Activated naive CD4-positive, alpha-beta T cell treated with anti-CD3 and anti-CD28 coated beads for 36 hours (primary cell): ENCODE measurements around the gene RABGAP1L. TPM values are rescaled to one million over a fixed set of nuclear protein-coding genes. Genes with fewer than 3 reads are reported as not detected.
"Not testable (repeated sequence)": the region's sequence is repeated elsewhere in the genome, so short reads cannot be mapped to it uniquely, and the experiment has no call there.

Experiments used
- CTCF ChIA-PET: fragments of 350-600 bp; sonication (Branson Sonifier 250); formaldehyde crosslinking; loops from one replicate; lab custom pipeline; 2021; ENCODE audit warnings: antibody characterized with exemption; lab: Charles Lee
- DNase-seq: peaks from one replicate; pipeline ENCODE4 v3.0.0-alpha.2; 2020
- H3K27ac Mint-ChIP-seq: one replicate; pipeline ENCODE4 v1.8.0; 2021; ENCODE audit warnings: mild to moderate bottlenecking, mixed read lengths
- H3K27me3 Mint-ChIP-seq: one replicate; pipeline ENCODE4 v1.8.0; 2021; ENCODE audit warnings: low read depth, mixed read lengths
- H3K36me3 Mint-ChIP-seq: one replicate; pipeline ENCODE4 v1.8.0; 2021; ENCODE audit warnings: low read depth, mixed read lengths
- H3K4me1 Mint-ChIP-seq: one replicate; pipeline ENCODE4 v1.8.0; 2021; ENCODE audit warnings: low read depth, mixed read lengths
- H3K4me3 Mint-ChIP-seq: one replicate; pipeline ENCODE4 v1.8.0; 2021; ENCODE audit warnings: mild to moderate bottlenecking, moderate library complexity, mixed read lengths
- H3K9me3 Mint-ChIP-seq: one replicate; pipeline ENCODE4 v1.8.0; 2021; ENCODE audit warnings: mixed read lengths
- intact Hi-C: fragments of 100-400 bp; cut with micrococcal nuclease; formaldehyde crosslinking; loops from one replicate; pipeline ENCODE4 v1.15.1; 2023
- total RNA-seq, 2 experiments: library from RNA; stranded (reverse); gene quantifications; one replicate each; pipeline ENCODE4 v1.2.3, GENCODE V29; 2021

Gene RABGAP1L
- total RNA-seq, 2 experiments from 2014 or later: 16.6 TPM

GRCh38 chr1:174678657-174679056 lies 519.3 kb downstream of the RABGAP1L start:
- DNase-seq: no peak
- CTCF ChIA-PET: interaction anchor here (0.8 kb wide), 1 partner anchor 883 kb away, joined by 5 read pairs; no protein-coding TSS in a partner anchor
- Mint-ChIP-seq H3K4me3 (no peak overlapping the region), H3K27ac (no peak overlapping the region), H3K27me3 (no peaks in the 10 kb centered on the region), H3K9me3 (no peaks in the 10 kb centered on the region), H3K4me1 (no peaks in the 10 kb centered on the region), H3K36me3 (no peaks in the 10 kb centered on the region)
- intact Hi-C loops: no loop called here

- H3K27ac Mint-ChIP-seq: no peak overlapping the region
- no peak overlapping the region for H3K4me3 Mint-ChIP-seq
- peaks cover 3% of the 10 kb centered on the region for H3K4me1 Mint-ChIP-seq
- peaks cover 5% of the 10 kb centered on the region for H3K36me3 Mint-ChIP-seq
- DNase-seq: no peak
- intact Hi-C loops: no loop called here
- CTCF ChIA-PET: no interaction called here
- no peaks in the 10 kb centered on the region for H3K27me3 Mint-ChIP-seq
- no peaks in the 10 kb centered on the region for H3K9me3 Mint-ChIP-seq
Measured at GRCh38 chr1:174680101-174680500, 520.8 kb downstream of the RABGAP1L start.

GRCh38 chr1:174682419-174683008 lies 523.2 kb downstream of the RABGAP1L start:
- Mint-ChIP-seq H3K4me3 (no peak overlapping the region), H3K27me3 (no peaks in the 10 kb centered on the region), H3K9me3 (no peaks in the 10 kb centered on the region), H3K27ac (no peak overlapping the region), H3K4me1 (peaks cover 10% of the 10 kb centered on the region), H3K36me3 (peaks cover 8% of the 10 kb centered on the region)
- no peak for DNase-seq
- intact Hi-C loops: no loop called here
- CTCF ChIA-PET: interaction anchor here (0.6 kb wide), 1 partner anchor 61 kb away, joined by 3 read pairs; no protein-coding TSS in a partner anchor

DNA sequence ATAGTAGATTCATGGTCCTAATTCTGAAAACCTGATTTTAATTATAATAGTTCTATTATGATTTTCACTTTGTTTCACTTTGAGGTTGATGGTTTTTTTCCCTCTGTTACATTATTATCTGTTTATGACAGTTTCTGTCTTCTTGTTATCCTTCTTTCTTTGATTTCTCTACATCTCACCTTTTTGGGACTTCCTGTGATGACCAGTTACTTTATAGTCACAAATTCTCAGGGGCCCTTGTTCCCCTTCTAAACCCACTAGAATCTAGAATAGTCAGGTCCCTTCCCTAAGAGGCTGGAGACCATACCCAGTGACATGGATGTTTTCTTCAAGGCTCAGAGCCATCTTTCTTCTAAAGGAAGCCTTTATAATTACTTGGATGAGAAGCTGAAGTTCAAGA lies 526.9 kb downstream of the RABGAP1L start:
- Mint-ChIP-seq H3K4me3 (no peak overlapping the region), H3K27me3 (no peaks in the 10 kb centered on the region), H3K36me3 (peaks cover 10% of the 10 kb centered on the region), H3K9me3 (no peaks in the 10 kb centered on the region), H3K27ac (no peak overlapping the region), H3K4me1 (peaks cover 10% of the 10 kb centered on the region)
- no peak for DNase-seq
- CTCF ChIA-PET: interaction anchor here (0.7 kb wide), 1 partner anchor 495 kb away, joined by 3 read pairs; no protein-coding TSS in a partner anchor
- intact Hi-C loops: no loop called here

DNA sequence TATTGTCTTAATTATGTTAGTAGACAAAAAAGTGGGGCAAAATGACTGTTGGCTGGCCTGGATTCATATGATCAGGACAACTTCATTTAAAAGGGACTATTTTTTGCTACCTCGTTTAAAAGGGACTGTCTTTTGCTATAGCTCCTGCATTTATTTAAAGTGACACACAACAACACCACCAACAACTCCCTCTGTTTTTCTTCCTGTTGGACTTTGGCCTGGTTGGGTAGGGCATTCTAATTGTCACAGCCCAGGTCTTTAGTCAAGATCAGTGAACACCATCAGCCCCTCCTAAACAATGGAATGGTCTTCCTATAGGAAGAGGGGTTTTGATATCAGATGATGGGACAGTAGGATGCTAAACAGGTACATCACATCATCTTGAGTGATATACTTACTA lies 530.2 kb downstream of the RABGAP1L start:
- no peak overlapping the region for H3K4me3 Mint-ChIP-seq
- H3K27me3 Mint-ChIP-seq: no peaks in the 10 kb centered on the region
- intact Hi-C loops: no loop called here
- no peaks in the 10 kb centered on the region for H3K9me3 Mint-ChIP-seq
- CTCF ChIA-PET: no interaction called here
- H3K4me1 Mint-ChIP-seq: peaks cover 7% of the 10 kb centered on the region
- H3K36me3 Mint-ChIP-seq: peaks cover 5% of the 10 kb centered on the region
- no peak overlapping the region for H3K27ac Mint-ChIP-seq
- DNase-seq: no peak

GRCh38 chr1:174690266-174690665 lies 530.9 kb downstream of the RABGAP1L start:
- no peak for DNase-seq
- H3K4me3 Mint-ChIP-seq: no peak overlapping the region
- H3K36me3 Mint-ChIP-seq: peaks cover 5% of the 10 kb centered on the region
- CTCF ChIA-PET: interaction anchor here (0.6 kb wide), 1 partner anchor 51 kb away, joined by 3 read pairs; no protein-coding TSS in a partner anchor
- intact Hi-C loops: no loop called here
- no peak overlapping the region for H3K27ac Mint-ChIP-seq
- H3K27me3 Mint-ChIP-seq: no peaks in the 10 kb centered on the region
- H3K9me3 Mint-ChIP-seq: no peaks in the 10 kb centered on the region
- peaks cover 7% of the 10 kb centered on the region for H3K4me1 Mint-ChIP-seq

DNA sequence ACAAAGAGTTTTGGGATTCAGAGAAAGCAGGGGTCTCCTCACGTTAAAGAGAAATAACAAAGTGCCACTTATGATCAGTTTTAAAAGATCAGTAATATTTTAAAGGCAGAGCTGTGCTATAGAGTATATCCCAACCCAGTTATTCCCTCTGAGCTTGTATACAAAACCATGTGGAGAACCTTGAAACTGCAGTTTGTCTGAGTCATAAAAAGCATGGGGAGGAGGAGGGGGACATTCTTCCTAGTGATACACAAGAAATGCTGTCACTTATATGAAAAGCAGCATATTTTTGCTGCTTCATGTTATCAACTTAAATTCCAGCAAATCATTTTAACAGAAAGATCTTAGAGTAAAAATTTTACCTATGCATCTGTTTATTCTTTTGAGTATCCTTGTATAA lies 533.0 kb downstream of the RABGAP1L start:
- Mint-ChIP-seq H3K9me3 (no peaks in the 10 kb centered on the region), H3K27ac (no peak overlapping the region), H3K27me3 (no peaks in the 10 kb centered on the region), H3K4me3 (no peak overlapping the region), H3K4me1 (no peaks in the 10 kb centered on the region), H3K36me3 (peaks cover 2% of the 10 kb centered on the region)
- no peak for DNase-seq
- intact Hi-C loops: no loop called here
- CTCF ChIA-PET: no interaction called here

DNA sequence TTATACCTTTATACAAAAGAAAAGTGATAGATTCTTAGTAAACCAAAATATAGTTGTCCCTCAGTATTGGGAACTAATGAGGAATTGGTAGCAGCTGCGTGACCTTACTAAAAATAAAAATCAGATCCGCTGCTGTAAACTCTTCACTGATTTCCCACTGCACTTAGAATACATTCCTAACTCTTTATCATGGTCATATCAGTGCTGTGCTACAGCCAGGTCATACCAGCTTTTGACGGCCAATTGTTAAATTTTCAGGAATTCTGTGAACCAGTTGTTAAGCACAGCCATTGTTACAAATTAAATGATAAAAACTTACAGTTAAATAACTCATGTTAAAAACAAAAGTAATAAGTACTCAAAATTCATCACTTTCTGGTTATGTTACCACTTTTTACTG lies 533.8 kb downstream of the RABGAP1L start:
- Mint-ChIP-seq H3K27ac (no peak overlapping the region), H3K9me3 (no peaks in the 10 kb centered on the region), H3K27me3 (no peaks in the 10 kb centered on the region), H3K4me3 (no peak overlapping the region), H3K4me1 (no peaks in the 10 kb centered on the region), H3K36me3 (peaks cover 2% of the 10 kb centered on the region)
- no peak for DNase-seq
- CTCF ChIA-PET: no interaction called here
- intact Hi-C loops: no loop called here

DNA sequence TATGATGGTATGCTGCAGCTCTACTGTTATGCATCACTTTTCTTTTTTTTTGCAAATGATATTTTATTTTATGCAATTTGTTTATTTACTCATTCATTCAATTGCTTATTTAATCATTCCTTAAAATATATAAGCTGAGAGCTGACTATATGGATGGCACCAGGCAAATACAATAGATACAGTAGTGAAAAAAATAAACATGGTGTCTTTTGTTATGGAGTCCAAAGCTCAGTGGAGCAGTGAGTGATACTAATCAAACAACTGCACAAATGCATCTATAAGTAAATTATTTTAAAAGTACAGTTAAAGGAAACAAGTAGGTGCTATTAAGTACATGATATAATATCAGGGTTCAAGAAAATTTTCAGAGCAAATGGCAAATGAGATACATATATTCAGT lies 534.2 kb downstream of the RABGAP1L start:
- H3K4me1 Mint-ChIP-seq, H3K4me3 Mint-ChIP-seq, H3K9me3 Mint-ChIP-seq, intact Hi-C loops, H3K27me3 Mint-ChIP-seq, CTCF ChIA-PET, H3K27ac Mint-ChIP-seq, H3K36me3 Mint-ChIP-seq, DNase-seq: not testable (repeated sequence)

GRCh38 chr1:174696026-174696821 lies 536.9 kb downstream of the RABGAP1L start:
- H3K27ac Mint-ChIP-seq: no peak overlapping the region
- no peaks in the 10 kb centered on the region for H3K27me3 Mint-ChIP-seq
- CTCF ChIA-PET: interaction anchor here (0.6 kb wide), 1 partner anchor 11 kb away, joined by 3 read pairs; no protein-coding TSS in a partner anchor
- no peaks in the 10 kb centered on the region for H3K9me3 Mint-ChIP-seq
- no peak overlapping the region for H3K4me3 Mint-ChIP-seq
- H3K4me1 Mint-ChIP-seq: no peaks in the 10 kb centered on the region
- intact Hi-C loops: no loop called here
- DNase-seq: no peak
- peaks cover 5% of the 10 kb centered on the region for H3K36me3 Mint-ChIP-seq

DNA sequence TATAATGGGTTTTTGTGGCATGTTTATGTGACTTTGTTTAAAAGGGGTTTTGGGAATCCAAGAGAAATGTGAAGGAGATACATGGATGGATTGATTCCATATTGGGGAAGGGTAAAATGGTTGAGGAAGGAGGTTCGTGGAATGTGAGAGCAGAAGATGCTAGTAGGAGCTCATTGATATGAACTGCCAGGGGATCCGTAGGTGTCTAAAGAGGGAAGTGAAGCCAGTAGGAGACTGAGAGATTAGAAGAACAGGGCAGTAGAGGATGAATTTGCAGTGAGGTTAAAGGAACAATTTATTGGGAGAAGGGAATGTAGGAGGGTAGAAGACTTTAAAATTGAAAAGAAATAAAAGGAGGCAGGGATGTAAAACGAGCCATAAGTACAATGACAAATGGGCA lies 541.0 kb downstream of the RABGAP1L start:
- H3K36me3 Mint-ChIP-seq: peaks cover 9% of the 10 kb centered on the region
- no peak for DNase-seq
- intact Hi-C loops: no loop called here
- no peaks in the 10 kb centered on the region for H3K9me3 Mint-ChIP-seq
- no peaks in the 10 kb centered on the region for H3K4me1 Mint-ChIP-seq
- H3K4me3 Mint-ChIP-seq: no peak overlapping the region
- H3K27me3 Mint-ChIP-seq: no peaks in the 10 kb centered on the region
- CTCF ChIA-PET: interaction anchor here (0.6 kb wide), 1 partner anchor 24 kb away, joined by 6 read pairs; no protein-coding TSS in a partner anchor
- no peak overlapping the region for H3K27ac Mint-ChIP-seq

DNA sequence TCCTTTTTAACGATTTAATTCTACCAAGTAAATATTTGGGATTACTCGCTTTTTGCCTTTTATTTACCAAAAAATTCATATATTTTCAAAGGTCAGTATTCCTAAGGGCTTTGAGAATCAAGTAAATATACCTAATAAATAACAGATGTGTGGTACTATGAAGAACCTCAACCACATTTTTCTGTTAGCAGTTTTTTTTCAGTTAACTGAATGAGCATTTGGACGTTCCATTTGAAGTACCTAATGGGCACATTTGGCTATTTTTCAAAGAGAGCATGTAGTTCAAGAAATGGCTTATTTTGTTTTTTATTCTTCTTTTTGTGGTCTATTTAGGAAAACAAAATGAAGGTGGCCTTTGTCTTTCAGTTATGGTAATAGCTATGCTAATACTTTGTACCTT lies 541.5 kb downstream of the RABGAP1L start:
- no peak overlapping the region for H3K4me3 Mint-ChIP-seq
- DNase-seq: no peak
- CTCF ChIA-PET: interaction anchor here (0.6 to 0.7 kb wide), 2 partner anchors 24 to 437 kb away, joined by 3 to 6 read pairs; no protein-coding TSS in a partner anchor
- H3K27ac Mint-ChIP-seq: no peak overlapping the region
- H3K36me3 Mint-ChIP-seq: peaks cover 9% of the 10 kb centered on the region
- intact Hi-C loops: no loop called here
- no peaks in the 10 kb centered on the region for H3K4me1 Mint-ChIP-seq
- H3K9me3 Mint-ChIP-seq: no peaks in the 10 kb centered on the region
- no peaks in the 10 kb centered on the region for H3K27me3 Mint-ChIP-seq
